Body of pancreas (tissue), 4 donors: ENCODE measurements around the gene CARMIL3.

Source experiments
- POLR2A ChIP-seq, 3 donors: fragments of 450-650 bp; IDR thresholded peaks; one replicate each; pipeline ENCODE4 v1.6.1; 2016; ENCODE audit warnings: antibody characterized with exemption in 3 of 3, mild to moderate bottlenecking in 2 of 3
- TF ChIP-seq, protein P1 (sequence below), 7 experiments: fragments of 450-650 bp in 4 of 7; fragments of 200-600 bp in 3 of 7; sonication (generic) in 3 of 7; IDR thresholded peaks; one replicate each; pipeline ENCODE4 v1.5.1; 2016 to 2019; ENCODE audit warnings: antibody characterized with exemption in 7 of 7

DNA sequence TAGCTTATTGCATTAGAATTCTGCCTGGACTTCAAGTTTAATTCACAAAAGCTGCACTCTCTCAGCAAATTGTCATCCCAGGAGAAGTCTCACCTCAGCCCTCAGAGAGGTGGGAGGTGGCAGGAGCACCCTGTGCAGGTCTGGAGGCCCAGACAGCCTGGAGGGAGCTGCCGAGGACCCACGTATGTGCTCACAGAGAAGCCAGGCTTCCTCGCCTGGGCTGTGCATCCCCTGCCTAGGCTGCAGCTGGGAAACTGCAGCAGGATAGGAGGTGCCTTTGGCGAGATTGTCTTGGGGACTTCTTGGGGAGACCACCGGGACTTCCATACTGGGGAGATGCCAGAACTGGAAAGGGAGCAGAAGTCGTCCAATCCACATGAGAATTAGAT lies 28.3 kb downstream of the CARMIL3 start:
- TF ChIP-seq, protein P1, sequence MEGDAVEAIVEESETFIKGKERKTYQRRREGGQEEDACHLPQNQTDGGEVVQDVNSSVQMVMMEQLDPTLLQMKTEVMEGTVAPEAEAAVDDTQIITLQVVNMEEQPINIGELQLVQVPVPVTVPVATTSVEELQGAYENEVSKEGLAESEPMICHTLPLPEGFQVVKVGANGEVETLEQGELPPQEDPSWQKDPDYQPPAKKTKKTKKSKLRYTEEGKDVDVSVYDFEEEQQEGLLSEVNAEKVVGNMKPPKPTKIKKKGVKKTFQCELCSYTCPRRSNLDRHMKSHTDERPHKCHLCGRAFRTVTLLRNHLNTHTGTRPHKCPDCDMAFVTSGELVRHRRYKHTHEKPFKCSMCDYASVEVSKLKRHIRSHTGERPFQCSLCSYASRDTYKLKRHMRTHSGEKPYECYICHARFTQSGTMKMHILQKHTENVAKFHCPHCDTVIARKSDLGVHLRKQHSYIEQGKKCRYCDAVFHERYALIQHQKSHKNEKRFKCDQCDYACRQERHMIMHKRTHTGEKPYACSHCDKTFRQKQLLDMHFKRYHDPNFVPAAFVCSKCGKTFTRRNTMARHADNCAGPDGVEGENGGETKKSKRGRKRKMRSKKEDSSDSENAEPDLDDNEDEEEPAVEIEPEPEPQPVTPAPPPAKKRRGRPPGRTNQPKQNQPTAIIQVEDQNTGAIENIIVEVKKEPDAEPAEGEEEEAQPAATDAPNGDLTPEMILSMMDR (IDR thresholded peaks at IDR 0.05) = no peak
- TF ChIP-seq POLR2A (IDR thresholded peaks at IDR 0.05) = no peak
